ENCODE data around the gene SMCO1. TPM values are rescaled to one million over a fixed set of nuclear protein-coding genes. Genes with fewer than 3 reads are reported as not detected.
"Not testable (repeated sequence)": the region's sequence is repeated elsewhere in the genome, so short reads cannot be mapped to it uniquely, and the experiment has no call there.

Gene SMCO1
- polyA plus RNA-seq, 3 donors from 2014 or later = not detected

- Mint-ChIP-seq H3K27me3 (ENCODE audit: low read depth in 3 of 3) (peaks cover 4 to 11% (median 4%) of the 10 kb centered on the region in 3 donors), H3K9me3 (peaks cover 9 to 17% (median 11%) of the 10 kb centered on the region in 6 donors), H3K4me3 (no peak overlapping the region), H3K27ac (no peak overlapping the region), H3K36me3 (peaks cover 0 to under 1% (median 0%) of the 10 kb centered on the region in 3 donors), H3K4me1 (no peaks in the 10 kb centered on the region)
- no peak for DNase-seq
These were observed 813 bp downstream of the SMCO1 start for GRCh38 chr3:196514350-196514716.

DNA sequence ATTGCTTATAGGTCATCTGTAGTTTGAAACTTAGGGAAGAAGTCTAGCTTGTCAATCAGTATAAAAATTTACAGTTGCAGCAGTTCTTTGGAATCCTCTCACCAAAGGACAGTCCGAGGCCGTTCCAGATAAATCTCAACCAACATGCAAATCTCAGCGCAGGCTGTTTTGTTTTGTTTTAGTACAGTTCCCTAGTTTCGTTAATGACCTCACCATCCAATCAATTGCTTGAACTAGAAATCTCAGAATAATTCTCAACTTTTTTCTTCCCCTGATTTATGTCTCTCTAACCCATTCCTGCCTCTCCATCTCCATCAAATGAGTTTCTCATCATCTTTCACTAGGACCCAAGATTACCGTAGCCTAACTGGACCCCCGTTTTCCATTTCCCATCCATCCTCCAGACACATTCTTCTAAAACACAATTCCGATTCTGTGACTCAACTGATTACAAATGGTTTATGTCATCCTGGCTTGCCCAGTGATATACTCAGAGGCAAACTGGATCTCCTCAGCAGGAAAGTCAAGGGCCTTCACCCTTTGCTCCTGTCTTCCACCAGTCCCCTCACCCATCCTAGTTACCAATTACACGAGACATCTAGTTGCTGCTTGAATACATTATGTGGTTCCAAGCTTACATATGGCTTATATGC is 1.3 kb downstream of the SMCO1 start:
- H3K4me1 Mint-ChIP-seq = no peaks in the 10 kb centered on the region
- peak overlapping the region in 1 of 6 donors; percentile 4 for H3K27ac Mint-ChIP-seq
- no peak overlapping the region for H3K4me3 Mint-ChIP-seq
- H3K9me3 Mint-ChIP-seq = peaks cover 4 to 12% (median 6%) of the 10 kb centered on the region in 6 donors
- no peak for DNase-seq
- H3K36me3 Mint-ChIP-seq = no peaks in the 10 kb centered on the region
- H3K27me3 Mint-ChIP-seq (ENCODE audit: low read depth in 3 of 3) = peaks cover 4 to 7% (median 4%) of the 10 kb centered on the region in 3 donors

DNA sequence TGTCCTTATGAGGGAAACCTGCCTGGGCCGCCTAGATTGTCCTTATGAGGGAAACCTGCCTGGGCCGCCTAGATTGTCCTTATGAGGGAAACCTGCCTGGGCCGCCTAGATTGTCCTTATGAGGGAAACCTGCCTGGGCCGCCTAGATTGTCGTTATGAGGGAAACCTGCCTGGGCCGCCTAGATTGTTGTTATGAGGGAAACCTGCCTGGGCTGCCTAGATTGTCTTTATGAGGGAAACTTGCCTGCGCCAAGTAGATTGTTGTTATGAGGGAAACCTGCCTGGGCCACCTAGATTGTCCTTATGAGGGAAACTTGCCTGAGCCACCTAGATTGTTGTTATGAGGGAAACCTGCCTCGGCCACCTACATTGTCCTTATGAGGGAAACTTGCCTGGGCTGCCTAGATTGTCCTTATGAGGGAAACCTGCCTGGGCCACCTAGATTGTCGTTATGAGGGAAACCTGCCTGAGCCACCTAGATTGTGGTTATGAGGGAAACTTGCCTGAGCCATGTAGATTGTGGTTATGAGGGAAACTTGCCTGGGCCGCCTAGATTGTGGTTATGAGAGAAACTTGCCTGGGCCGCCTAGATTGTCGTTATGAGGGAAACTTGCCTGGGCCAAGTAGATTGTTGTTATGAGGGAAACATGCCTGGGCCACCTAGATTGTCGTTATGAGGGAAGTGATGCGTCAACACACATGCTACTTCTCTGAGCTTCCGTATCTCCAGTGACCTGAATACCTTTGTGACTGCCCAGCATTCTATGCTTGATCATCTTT is 3.3 kb downstream of the SMCO1 start:
- not testable (repeated sequence) for H3K27me3 Mint-ChIP-seq (ENCODE audit: low read depth in 3 of 3); H3K4me3 Mint-ChIP-seq; H3K4me1 Mint-ChIP-seq; H3K27ac Mint-ChIP-seq; H3K36me3 Mint-ChIP-seq; DNase-seq; H3K9me3 Mint-ChIP-seq

GRCh38 chr3:196511108-196511507 is 4.0 kb downstream of the SMCO1 start:
- H3K27me3 Mint-ChIP-seq (ENCODE audit: low read depth in 3 of 3) = not testable (repeated sequence)

DNA sequence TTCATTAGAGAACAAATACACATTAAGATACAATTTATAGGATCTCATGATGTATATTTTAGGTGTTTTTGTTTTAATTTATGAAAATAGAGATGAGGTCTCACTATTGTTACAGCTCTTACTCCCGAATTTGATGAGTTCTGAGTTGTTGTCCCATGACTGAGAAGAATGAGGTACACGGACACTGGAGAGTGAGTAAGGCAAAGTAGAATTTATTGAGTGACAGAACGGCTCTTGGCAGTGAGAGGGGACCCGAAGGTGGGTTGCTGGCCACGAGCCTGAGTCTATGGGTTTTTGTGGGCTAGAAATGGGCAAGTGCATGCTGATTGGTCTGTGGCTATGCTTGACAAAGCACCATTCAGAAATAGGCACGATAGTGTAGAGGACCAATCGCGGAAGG is 8.5 kb downstream of the SMCO1 start:
- no peak overlapping the region for H3K4me3 Mint-ChIP-seq
- H3K36me3 Mint-ChIP-seq = peaks cover 0 to 5% (median 0%) of the 10 kb centered on the region in 3 donors
- H3K27me3 Mint-ChIP-seq (ENCODE audit: low read depth in 3 of 3) = peaks cover 9 to 17% (median 15%) of the 10 kb centered on the region in 3 donors
- no peak overlapping the region for H3K27ac Mint-ChIP-seq
- H3K4me1 Mint-ChIP-seq = peaks cover 13 to 14% of the 10 kb centered on the region in 2 donors
- no peaks in the 10 kb centered on the region for H3K9me3 Mint-ChIP-seq
- no peak for DNase-seq

More at GRCh38 chr3:196511108-196511507, 4.0 kb downstream of the SMCO1 start:
- not testable (repeated sequence) for H3K27ac Mint-ChIP-seq, DNase-seq, H3K36me3 Mint-ChIP-seq, H3K9me3 Mint-ChIP-seq, H3K4me1 Mint-ChIP-seq, H3K4me3 Mint-ChIP-seq

DNA sequence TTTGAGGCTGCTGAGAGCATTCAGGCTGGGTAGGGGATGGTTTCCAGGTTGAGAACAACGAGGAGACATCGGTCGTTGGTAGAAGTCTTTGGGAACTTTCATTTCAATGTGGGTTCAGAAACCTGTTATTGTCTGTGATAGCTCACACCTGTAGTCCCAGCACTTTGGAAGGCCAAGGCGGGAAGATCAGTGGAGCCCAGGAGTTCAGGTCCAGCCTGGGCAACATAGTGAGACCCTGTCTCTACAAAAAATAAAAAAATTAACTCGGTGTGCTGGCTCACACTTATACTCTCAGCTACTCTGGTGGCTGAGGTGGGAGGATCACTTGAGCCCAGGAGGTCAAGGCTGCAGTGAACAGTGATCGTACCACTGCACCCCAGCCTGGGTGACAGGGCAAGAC is 10.6 kb downstream of the SMCO1 start:
- H3K27ac Mint-ChIP-seq = peak overlapping the region; percentile 80 to 95 (median 90)
- H3K27me3 Mint-ChIP-seq (ENCODE audit: low read depth in 3 of 3) = peaks cover 9 to 22% (median 15%) of the 10 kb centered on the region in 3 donors
- peak overlapping the region; percentile 13 to 100 (median 98) for H3K4me3 Mint-ChIP-seq
- peaks cover 0 to 5% (median 4%) of the 10 kb centered on the region in 3 donors for H3K36me3 Mint-ChIP-seq
- H3K9me3 Mint-ChIP-seq = no peaks in the 10 kb centered on the region
- peaks cover 33 to 35% of the 10 kb centered on the region in 2 donors for H3K4me1 Mint-ChIP-seq
- DNase-seq = no peak

- Mint-ChIP-seq H3K4me3 (peak overlapping the region; percentile 98 to 100 (median 99)), H3K4me1 (peaks cover 38 to 40% of the 10 kb centered on the region in 2 donors), H3K27ac (peak overlapping the region; percentile 85 to 98 (median 94)), H3K27me3 (ENCODE audit: low read depth in 3 of 3) (peaks cover 9 to 22% (median 15%) of the 10 kb centered on the region in 3 donors)
- not testable (repeated sequence) for H3K36me3 Mint-ChIP-seq, DNase-seq, H3K9me3 Mint-ChIP-seq
These were observed 11.1 kb downstream of the SMCO1 start for GRCh38 chr3:196504077-196504398.

GRCh38 chr3:196503196-196504076 is 11.7 kb downstream of the SMCO1 start, which contains the start of gene RNF168:
Gene RNF168, minus strand, starts transcription at chr3:196503768. Its CDS starts 595 bp downstream, at chr3:196503173.
- Mint-ChIP-seq H3K27ac (peak within 1 kb of the TSS; percentile 94 to 99 (median 97)), H3K4me3 (peak within 1 kb of the TSS; percentile 98 to 100 (median 99)), H3K9me3 (no peaks in the 10 kb centered on the region), H3K27me3 (ENCODE audit: low read depth in 3 of 3) (peaks cover 9 to 22% (median 15%) of the 10 kb centered on the region in 3 donors), H3K36me3 (peaks cover 0 to 10% (median 8%) of the 10 kb centered on the region in 3 donors), H3K4me1 (peaks cover 42 to 46% of the 10 kb centered on the region in 2 donors)
- peak; percentile 90 to 93 (median 90) for DNase-seq

- H3K9me3 Mint-ChIP-seq = no peaks in the 10 kb centered on the region
- peaks cover 0 to 10% (median 10%) of the 10 kb centered on the region in 3 donors for H3K36me3 Mint-ChIP-seq
- peak overlapping the region; percentile 94 to 99 (median 97) for H3K27ac Mint-ChIP-seq
- H3K4me1 Mint-ChIP-seq = peaks cover 45 to 53% of the 10 kb centered on the region in 2 donors
- H3K4me3 Mint-ChIP-seq = peak overlapping the region; percentile 98 to 100 (median 99)
- peak; percentile 68 to 72 (median 71) for DNase-seq
- H3K27me3 Mint-ChIP-seq (ENCODE audit: low read depth in 3 of 3) = peaks cover 9 to 22% (median 15%) of the 10 kb centered on the region in 3 donors
These were observed 12.4 kb downstream of the SMCO1 start for GRCh38 chr3:196502775-196503195.

DNA sequence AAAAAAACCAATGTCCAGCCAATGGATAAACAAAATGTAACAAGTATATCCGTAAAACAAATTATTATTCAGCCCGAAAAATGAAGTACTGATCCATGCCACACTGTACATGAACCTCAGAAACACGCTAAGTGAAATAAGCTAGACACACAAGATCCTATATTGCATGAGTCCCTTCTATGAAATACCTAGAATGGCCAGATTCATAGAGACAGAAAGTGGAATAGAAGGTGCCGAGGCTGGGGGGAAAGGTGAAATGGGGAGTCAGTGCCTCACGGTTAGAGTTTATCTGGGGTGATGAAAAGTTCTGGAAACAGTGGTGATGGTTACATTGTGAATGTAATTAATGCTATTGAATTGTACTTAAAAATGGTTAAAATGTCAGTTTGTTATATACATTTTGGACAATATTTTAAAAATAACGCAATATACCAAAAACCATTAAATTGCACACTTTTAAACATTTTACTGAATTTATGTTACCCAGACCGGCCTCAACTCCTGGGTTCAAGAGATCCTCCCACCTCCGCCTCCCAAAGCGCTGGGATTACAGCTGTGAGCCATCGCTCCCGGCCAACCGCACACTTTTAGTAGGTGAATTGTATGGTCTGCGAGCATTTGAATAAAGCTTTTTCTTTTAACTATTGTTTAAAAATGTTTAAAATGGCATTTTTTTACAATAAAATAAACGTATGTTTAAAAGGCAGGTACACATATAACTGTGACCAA is 13.7 kb downstream of the SMCO1 start:
- peak overlapping the region; percentile 15 to 98 (median 80) for H3K27ac Mint-ChIP-seq
- peaks cover 9 to 22% (median 15%) of the 10 kb centered on the region in 3 donors for H3K27me3 Mint-ChIP-seq (ENCODE audit: low read depth in 3 of 3)
- H3K4me1 Mint-ChIP-seq = peaks cover 47 to 64% of the 10 kb centered on the region in 2 donors
- peaks cover 0 to 12% (median 10%) of the 10 kb centered on the region in 3 donors for H3K36me3 Mint-ChIP-seq
- H3K9me3 Mint-ChIP-seq = no peaks in the 10 kb centered on the region
- peak overlapping the region; percentile 98 to 100 (median 99) for H3K4me3 Mint-ChIP-seq
- DNase-seq = peak in 1 of 3 donors; percentile 11

DNA sequence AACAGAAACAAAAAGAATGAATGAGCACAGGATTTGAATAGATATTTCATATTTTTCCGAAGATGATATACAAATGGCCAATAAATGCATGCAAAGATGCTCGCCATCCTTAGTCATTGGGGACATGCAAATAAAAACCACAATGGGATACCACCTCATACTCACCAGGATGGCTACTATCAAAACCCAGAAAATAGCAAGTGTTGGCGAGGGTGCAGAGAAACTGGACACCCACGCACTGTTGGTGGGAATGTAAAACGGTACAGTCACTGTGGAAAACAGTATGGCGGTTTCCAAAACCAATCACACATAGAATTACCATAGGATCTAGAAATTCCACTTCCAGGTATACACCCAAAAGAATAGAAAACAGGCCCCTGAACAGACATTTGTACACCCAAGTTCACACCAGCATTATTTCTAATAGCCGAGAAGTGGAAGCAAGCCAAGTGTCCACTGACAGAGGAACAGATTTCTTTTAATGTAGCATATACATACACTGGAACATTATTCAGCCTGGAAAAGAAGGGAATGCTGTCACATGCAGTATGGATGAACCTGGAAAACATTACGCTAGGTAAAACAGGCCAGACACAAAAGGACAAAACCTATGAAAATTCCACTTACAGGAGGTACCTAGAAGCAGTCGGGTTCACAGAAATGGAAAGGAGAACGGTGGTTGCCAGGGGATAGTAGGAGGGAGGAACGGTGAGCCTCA is 15.2 kb downstream of the SMCO1 start:
- DNase-seq = no peak
- peaks cover 52 to 78% of the 10 kb centered on the region in 2 donors for H3K4me1 Mint-ChIP-seq
- peak overlapping the region; percentile 40 to 95 (median 66) for H3K27ac Mint-ChIP-seq
- peaks cover 0 to 13% (median 12%) of the 10 kb centered on the region in 3 donors for H3K36me3 Mint-ChIP-seq
- H3K4me3 Mint-ChIP-seq = peak overlapping the region; percentile 98 to 100 (median 99)
- H3K9me3 Mint-ChIP-seq = no peaks in the 10 kb centered on the region
- peaks cover 9 to 22% (median 15%) of the 10 kb centered on the region in 3 donors for H3K27me3 Mint-ChIP-seq (ENCODE audit: low read depth in 3 of 3)

GRCh38 chr3:196499061-196499460 is 16.1 kb downstream of the SMCO1 start:
- peak overlapping the region; percentile 44 to 100 (median 99) for H3K4me3 Mint-ChIP-seq
- peak overlapping the region in 3 of 6 donors; percentile 12 to 66 (median 27) for H3K27ac Mint-ChIP-seq
- DNase-seq = no peak
- no peaks in the 10 kb centered on the region for H3K9me3 Mint-ChIP-seq
- H3K4me1 Mint-ChIP-seq = peaks cover 54 to 85% of the 10 kb centered on the region in 2 donors
- H3K36me3 Mint-ChIP-seq = peaks cover 2 to 13% (median 12%) of the 10 kb centered on the region in 3 donors
- H3K27me3 Mint-ChIP-seq (ENCODE audit: low read depth in 3 of 3) = peaks cover 9 to 20% (median 13%) of the 10 kb centered on the region in 3 donors
